Parathyroid adenoma (tissue), 2 donors: ENCODE results near the gene STK33.

Experiments used
- H2AFZ ChIP-seq: fragments of 300-600 bp; sonication (generic); one replicate; pipeline ENCODE4 v1.7.0; 2017; ENCODE audit warnings: antibody characterized with exemption, mild to moderate bottlenecking
- H3K27ac ChIP-seq: fragments of 300-600 bp; sonication (generic); one replicate; pipeline ENCODE4 v1.7.0; 2017
- H3K27me3 ChIP-seq: fragments of 300-600 bp; sonication (generic); one replicate; pipeline ENCODE4 v1.7.0; 2017; ENCODE audit warnings: low read length; ENCODE audit not compliant: control insufficient read depth, insufficient read depth
- H3K36me3 ChIP-seq: fragments of 300-600 bp; sonication (generic); one replicate; pipeline ENCODE4 v1.7.0; 2017; ENCODE audit warnings: low read length; ENCODE audit not compliant: control insufficient read depth, insufficient read depth
- H3K4me1 ChIP-seq: fragments of 300-600 bp; sonication (generic); one replicate; pipeline ENCODE4 v1.7.0; 2017; ENCODE audit warnings: control low read depth
- H3K4me2 ChIP-seq: fragments of 300-600 bp; sonication (generic); one replicate; pipeline ENCODE4 v1.7.0; 2017; ENCODE audit warnings: low read length
- H3K4me3 ChIP-seq: fragments of 300-600 bp; sonication (generic); one replicate; pipeline ENCODE4 v1.7.0; 2017; ENCODE audit warnings: low read depth, low read length
- H3K79me2 ChIP-seq: fragments of 300-600 bp; sonication (generic); one replicate; pipeline ENCODE4 v1.7.0; 2017; ENCODE audit warnings: control low read depth
- H3K9ac ChIP-seq: fragments of 300-600 bp; sonication (generic); one replicate; pipeline ENCODE4 v1.7.0; 2017; ENCODE audit warnings: mild to moderate bottlenecking
- H3K9me3 ChIP-seq: fragments of 300-600 bp; sonication (generic); one replicate; pipeline ENCODE4 v1.7.0; 2017; ENCODE audit warnings: low read length; ENCODE audit not compliant: control insufficient read depth
- TF ChIP-seq, protein P1 (sequence below): fragments of 300-600 bp; sonication (generic); IDR thresholded peaks from one replicate; pipeline ENCODE4 v1.7.0; 2017; ENCODE audit warnings: antibody characterized with exemption, mild to moderate bottlenecking
- donor health status: primary hyperparathyroidism.

The STK33 gene

DNA sequence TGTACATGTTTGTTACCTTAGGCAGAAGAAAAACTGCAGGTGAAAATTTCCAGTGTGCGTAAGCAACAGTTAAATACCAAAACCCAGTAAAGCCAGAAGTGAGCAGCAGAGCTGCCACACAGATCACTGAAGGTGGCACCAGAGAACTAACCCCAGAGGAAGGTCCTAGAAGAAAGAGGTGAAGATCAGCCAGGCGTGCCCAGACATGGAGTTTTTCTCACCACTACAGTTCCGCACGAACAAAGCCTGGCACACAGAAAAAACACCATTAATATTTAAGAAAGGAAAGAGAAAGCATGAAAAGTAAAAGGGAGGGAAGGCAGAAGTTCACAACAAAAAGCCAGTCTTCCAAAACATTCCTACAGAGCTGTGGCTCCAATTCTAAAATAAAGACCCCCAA, 60.7 kb downstream of the STK33 start:
- Histone ChIP-seq H3K9ac (no peak overlapping the region), H3K4me2 (no peak overlapping the region), H3K4me3 (no peak overlapping the region), H3K4me1 (no peaks in the 10 kb centered on the region), H3K9me3 (no peaks in the 10 kb centered on the region), H2AFZ (no peak overlapping the region), H3K27ac (no peak overlapping the region), H3K27me3 (no peaks in the 10 kb centered on the region), H3K79me2 (no peaks in the 10 kb centered on the region), H3K36me3 (no peaks in the 10 kb centered on the region)
- TF ChIP-seq, protein P1, sequence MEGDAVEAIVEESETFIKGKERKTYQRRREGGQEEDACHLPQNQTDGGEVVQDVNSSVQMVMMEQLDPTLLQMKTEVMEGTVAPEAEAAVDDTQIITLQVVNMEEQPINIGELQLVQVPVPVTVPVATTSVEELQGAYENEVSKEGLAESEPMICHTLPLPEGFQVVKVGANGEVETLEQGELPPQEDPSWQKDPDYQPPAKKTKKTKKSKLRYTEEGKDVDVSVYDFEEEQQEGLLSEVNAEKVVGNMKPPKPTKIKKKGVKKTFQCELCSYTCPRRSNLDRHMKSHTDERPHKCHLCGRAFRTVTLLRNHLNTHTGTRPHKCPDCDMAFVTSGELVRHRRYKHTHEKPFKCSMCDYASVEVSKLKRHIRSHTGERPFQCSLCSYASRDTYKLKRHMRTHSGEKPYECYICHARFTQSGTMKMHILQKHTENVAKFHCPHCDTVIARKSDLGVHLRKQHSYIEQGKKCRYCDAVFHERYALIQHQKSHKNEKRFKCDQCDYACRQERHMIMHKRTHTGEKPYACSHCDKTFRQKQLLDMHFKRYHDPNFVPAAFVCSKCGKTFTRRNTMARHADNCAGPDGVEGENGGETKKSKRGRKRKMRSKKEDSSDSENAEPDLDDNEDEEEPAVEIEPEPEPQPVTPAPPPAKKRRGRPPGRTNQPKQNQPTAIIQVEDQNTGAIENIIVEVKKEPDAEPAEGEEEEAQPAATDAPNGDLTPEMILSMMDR: no peak

DNA sequence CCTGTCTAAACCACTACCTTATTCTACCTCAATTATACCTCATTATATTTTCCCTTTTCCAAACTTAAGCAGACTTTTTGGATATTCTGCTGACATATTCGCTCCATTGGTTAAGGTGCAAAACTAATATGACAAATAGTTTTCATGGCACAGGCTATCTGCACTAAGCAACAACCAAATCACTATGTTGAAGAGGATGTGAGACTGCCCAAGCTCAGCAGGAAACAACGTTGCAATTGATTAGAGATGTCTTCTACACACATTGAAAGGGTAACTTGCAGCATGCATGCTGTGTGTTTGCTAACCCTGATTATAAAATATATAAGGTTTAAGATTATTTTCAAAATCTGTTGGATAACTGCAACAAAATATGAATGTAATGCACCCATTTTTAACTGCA, 61.6 kb downstream of the STK33 start:
- Histone ChIP-seq H2AFZ (no peak overlapping the region), H3K9ac (no peak overlapping the region), H3K4me2 (no peak overlapping the region), H3K27me3 (no peaks in the 10 kb centered on the region), H3K9me3 (no peaks in the 10 kb centered on the region), H3K4me3 (no peak overlapping the region), H3K79me2 (no peaks in the 10 kb centered on the region), H3K36me3 (no peaks in the 10 kb centered on the region), H3K4me1 (no peaks in the 10 kb centered on the region), H3K27ac (no peak overlapping the region)
- TF ChIP-seq, protein P1: no peak

GRCh38 chr11:8531982-8532381, 62.0 kb downstream of the STK33 start:
- Histone ChIP-seq H3K79me2 (no peaks in the 10 kb centered on the region), H3K36me3 (no peaks in the 10 kb centered on the region), H3K9ac (no peak overlapping the region), H2AFZ (no peak overlapping the region), H3K4me2 (no peak overlapping the region), H3K4me3 (no peak overlapping the region), H3K9me3 (no peaks in the 10 kb centered on the region), H3K27me3 (no peaks in the 10 kb centered on the region), H3K27ac (no peak overlapping the region), H3K4me1 (no peaks in the 10 kb centered on the region)
- TF ChIP-seq, protein P1: no peak

DNA sequence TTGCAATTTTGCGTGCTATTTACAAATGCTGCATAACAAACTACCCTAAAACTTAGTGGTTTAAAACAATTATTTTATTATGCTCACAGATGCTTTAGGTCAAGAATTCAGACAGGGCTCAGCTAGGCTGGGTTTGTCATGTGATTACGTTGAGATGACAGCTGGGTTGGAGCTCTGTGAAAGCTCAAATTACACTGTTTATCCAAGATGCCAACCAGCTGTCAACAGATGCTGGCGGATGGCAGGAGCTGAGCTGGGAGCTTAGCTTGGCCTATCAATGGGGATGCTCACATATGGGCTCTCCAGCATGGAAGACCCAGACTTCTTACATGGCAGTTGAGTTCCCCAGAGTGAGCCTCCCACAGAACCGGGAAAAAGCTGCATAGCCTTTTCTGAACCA, 62.7 kb downstream of the STK33 start:
- TF ChIP-seq, protein P1: no peak

GRCh38 chr11:8527939-8528338, 66.1 kb downstream of the STK33 start:
- no peaks in the 10 kb centered on the region for H3K9me3 ChIP-seq
- no peak overlapping the region for H3K27ac ChIP-seq
- no peaks in the 10 kb centered on the region for H3K36me3 ChIP-seq
- no peaks in the 10 kb centered on the region for H3K79me2 ChIP-seq
- H3K4me3 ChIP-seq: no peak overlapping the region
- no peaks in the 10 kb centered on the region for H3K27me3 ChIP-seq
- no peaks in the 10 kb centered on the region for H3K4me1 ChIP-seq
- no peak overlapping the region for H3K9ac ChIP-seq
- no peak overlapping the region for H2AFZ ChIP-seq
- TF ChIP-seq, protein P1: no peak
- no peak overlapping the region for H3K4me2 ChIP-seq

More for the DNA sequence above, 62.7 kb downstream of the STK33 start:
- Histone ChIP-seq H3K9me3 (no peaks in the 10 kb centered on the region), H3K79me2 (no peaks in the 10 kb centered on the region), H3K4me3 (no peak overlapping the region), H2AFZ (no peak overlapping the region), H3K9ac (no peak overlapping the region), H3K27me3 (no peaks in the 10 kb centered on the region), H3K27ac (no peak overlapping the region), H3K4me2 (no peak overlapping the region), H3K36me3 (no peaks in the 10 kb centered on the region), H3K4me1 (no peaks in the 10 kb centered on the region)
